ENCODE results near the gene MECR. TPM values are rescaled to one million over a fixed set of nuclear protein-coding genes. Genes with fewer than 3 reads are reported as not detected.

The MECR gene
- total and polyA plus RNA-seq, 10 of the 15 experiments (the other 5 are each of a cell fraction or from before 2014, with no cell fraction given) = 7.6 to 66.3 (median 38.7) TPM

DNA sequence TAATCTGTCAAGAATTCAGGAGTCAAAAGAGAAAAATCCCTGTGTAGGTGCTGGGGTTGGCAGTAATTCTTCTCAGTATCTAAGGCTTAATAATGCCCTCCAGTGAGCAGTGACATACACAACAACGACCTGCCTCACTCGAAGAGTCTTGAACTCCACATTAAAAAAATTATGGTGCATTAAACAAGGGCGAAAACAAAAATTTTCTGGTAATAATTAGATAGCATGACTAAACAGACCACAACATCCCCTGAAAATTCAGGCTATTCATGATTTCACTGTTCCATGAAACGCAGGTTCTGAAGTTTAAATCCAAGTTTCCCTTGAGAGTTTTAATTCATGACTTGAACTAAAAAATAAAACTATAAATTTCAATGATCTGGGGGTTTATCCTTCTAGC, 54.2 kb downstream of the MECR start:
- CTCF ChIA-PET = interaction anchor here (0.9 to 1.1 kb wide), 2 partner anchors 10 to 28 kb away, joined by 3 to 4 read pairs; no protein-coding TSS in a partner anchor
- TF ChIP-seq MYC (IDR thresholded peaks at IDR 0.05; ENCODE audit: insufficient read depth, insufficient read length, insufficient replicate concordance, low read length, severe bottlenecking) (no peak), SMC3 (IDR thresholded peaks at IDR 0.05; ENCODE audit: borderline replicate concordance, low read length) (no peak), ZNF24 (IDR thresholded peaks at IDR 0.05) (no peak)
- WGBS (ENCODE audit: insufficient coverage, insufficient replicate concordance, low lambda C conversion rate, missing lambda C conversion rate) = 37% methylated on average over 4 of the region's 4 CpGs
- intact Hi-C loops (cut with micrococcal nuclease; ENCODE audit: unreplicated experiment) = no loop called here
- Histone ChIP-seq H3K4me3 (no peak overlapping the region), H3K4me1 (ENCODE audit: control insufficient read depth, insufficient read depth, low read length) (no peaks in the 10 kb centered on the region; the same call in none of the 2 replicates), H2AFZ (ENCODE audit: control insufficient read depth, low read depth, low read length) (no peak overlapping the region), H3K27me3 (replicated peaks in 1 of 2; ENCODE audit: control insufficient read depth in 2 of 2, insufficient read depth in 2 of 2, low read length in 1 of 2) (no peaks in the 10 kb centered on the region), H3K36me3 (ENCODE audit: control insufficient read depth in 2 of 2, insufficient read depth in 2 of 2, low read length in 1 of 2) (peaks cover 0 to 16% of the 10 kb centered on the region in 2 experiments), H3K27ac (ENCODE audit: control insufficient read depth, insufficient read depth) (no peak overlapping the region), H3K9ac (ENCODE audit: control insufficient read depth, insufficient read depth, low read length) (no peak overlapping the region), H4K20me1 (ENCODE audit: control insufficient read depth, insufficient read depth) (peaks cover 12% of the 10 kb centered on the region), H3K79me2 (ENCODE audit: control insufficient read depth, insufficient read depth, low read length) (peaks cover 91% of the 10 kb centered on the region), H3K9me3 (replicated peaks; ENCODE audit: control insufficient read depth, insufficient read depth, low read length) (no peaks in the 10 kb centered on the region; the same call in 1 of the 3 replicates), H3K4me2 (ENCODE audit: control insufficient read depth, insufficient read depth) (peak overlapping the region; percentile 25; the same call in 1 of the 2 replicates)
- in situ Hi-C loops (cut with MboI) = no loop called here
- RAD21 ChIA-PET (ENCODE audit: unreplicated experiment) = no interaction called here
- no peak for ATAC-seq
- DNase-seq (ENCODE audit: low read depth, low spot score) = no peak
- POLR2A ChIA-PET = interaction anchor here (1.0 kb wide), 1 partner anchor 26 kb away, joined by 3 read pairs; no protein-coding TSS in a partner anchor
- SMC1A ChIA-PET (ENCODE audit: uncharacterized antibody, unreplicated experiment) = interaction anchor here (0.6 kb wide), 1 partner anchor 1499 kb away, joined by 3 read pairs; no protein-coding TSS in a partner anchor
- no TSS peak for BruUV-seq (replicated peaks)
- no peak for FAIRE-seq

GRCh38 chr1:29172415-29172939, 58.3 kb downstream of the MECR start:
- peaks cover 4% of the 10 kb centered on the region; the same call in 1 of the 2 replicates for H4K20me1 ChIP-seq (ENCODE audit: control insufficient read depth, insufficient read depth)
- H2AFZ ChIP-seq (ENCODE audit: control insufficient read depth, low read depth, low read length) = no peak overlapping the region
- ChIA-PET POLR2A (interaction anchor here (0.6 kb wide), 2 partner anchors 11 to 99 kb away, joined by 5 read pairs; no protein-coding TSS in a partner anchor), CTCF (no interaction called here), RAD21 (ENCODE audit: unreplicated experiment) (no interaction called here), SMC1A (ENCODE audit: uncharacterized antibody, unreplicated experiment) (interaction anchor here (0.7 to 3.7 kb wide), 2 partner anchors 9 to 109 kb away, joined by 3 to 27 read pairs; partner anchors contain the start of gene SRSF4)
- peak overlapping the region; percentile 30; the same call in 1 of the 2 replicates for H3K4me2 ChIP-seq (ENCODE audit: control insufficient read depth, insufficient read depth)
- intact Hi-C loops (cut with micrococcal nuclease; ENCODE audit: unreplicated experiment) (no loop called here), in situ Hi-C loops (cut with MboI) (no loop called here)
- FAIRE-seq (no peak), DNase-seq (ENCODE audit: low read depth, low spot score) (no peak), ATAC-seq (no peak)
- peaks cover 5% of the 10 kb centered on the region; the same call in 1 of the 2 replicates for H3K4me1 ChIP-seq (ENCODE audit: control insufficient read depth, insufficient read depth, low read length)
- H3K9me3 ChIP-seq (replicated peaks; ENCODE audit: control insufficient read depth, insufficient read depth, low read length) = no peaks in the 10 kb centered on the region; the same call in 1 of the 3 replicates
- no peaks in the 10 kb centered on the region for H3K27me3 ChIP-seq (replicated peaks in 1 of 2; ENCODE audit: control insufficient read depth in 2 of 2, insufficient read depth in 2 of 2, low read length in 1 of 2)
- 80% methylated on average over 8 of the region's 8 CpGs for WGBS (ENCODE audit: insufficient coverage, insufficient replicate concordance, low lambda C conversion rate, missing lambda C conversion rate)
- no peak for TF ChIP-seq ZNF622 (IDR thresholded peaks at IDR 0.05)
- TF ChIP-seq, protein P1, sequence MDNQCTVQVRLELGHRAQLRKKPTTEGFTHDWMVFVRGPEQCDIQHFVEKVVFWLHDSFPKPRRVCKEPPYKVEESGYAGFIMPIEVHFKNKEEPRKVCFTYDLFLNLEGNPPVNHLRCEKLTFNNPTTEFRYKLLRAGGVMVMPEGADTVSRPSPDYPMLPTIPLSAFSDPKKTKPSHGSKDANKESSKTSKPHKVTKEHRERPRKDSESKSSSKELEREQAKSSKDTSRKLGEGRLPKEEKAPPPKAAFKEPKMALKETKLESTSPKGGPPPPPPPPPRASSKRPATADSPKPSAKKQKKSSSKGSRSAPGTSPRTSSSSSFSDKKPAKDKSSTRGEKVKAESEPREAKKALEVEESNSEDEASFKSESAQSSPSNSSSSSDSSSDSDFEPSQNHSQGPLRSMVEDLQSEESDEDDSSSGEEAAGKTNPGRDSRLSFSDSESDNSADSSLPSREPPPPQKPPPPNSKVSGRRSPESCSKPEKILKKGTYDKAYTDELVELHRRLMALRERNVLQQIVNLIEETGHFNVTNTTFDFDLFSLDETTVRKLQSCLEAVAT (IDR thresholded peaks at IDR 0.05) = no peak
- no peak for TF ChIP-seq NR2F1 (conservative IDR thresholded peaks at IDR 0.05)
- TF ChIP-seq EGR1 (IDR thresholded peaks at IDR 0.05; ENCODE audit: borderline replicate concordance in 1 of 2, low read depth in 2 of 2, low read length in 2 of 2) = no peak
- no peak for TF ChIP-seq BRCA1 (IDR thresholded peaks at IDR 0.05; ENCODE audit: low read depth, low read length)
- TF ChIP-seq MXI1 (IDR thresholded peaks at IDR 0.05; ENCODE audit: low read depth, low read length) = no peak
- no peak for TF ChIP-seq TCF3 (IDR thresholded peaks at IDR 0.05; ENCODE audit: borderline replicate concordance, insufficient read depth, low read depth, low read length)
- no peak for TF ChIP-seq PAX8 (IDR thresholded peaks at IDR 0.05)
- H3K36me3 ChIP-seq (ENCODE audit: control insufficient read depth in 2 of 2, insufficient read depth in 2 of 2, low read length in 1 of 2) = peaks cover 1 to 19% of the 10 kb centered on the region in 2 experiments
- no TSS peak for BruUV-seq (replicated peaks)
- H3K27ac ChIP-seq (ENCODE audit: control insufficient read depth, insufficient read depth) = no peak overlapping the region
- H3K79me2 ChIP-seq (ENCODE audit: control insufficient read depth, insufficient read depth, low read length) = peaks cover 88% of the 10 kb centered on the region
- H3K4me3 ChIP-seq = no peak overlapping the region
- no peak overlapping the region for H3K9ac ChIP-seq (ENCODE audit: control insufficient read depth, insufficient read depth, low read length)
